LNCAP (cell line): ENCODE data around the gene ERN1.

Experiments used
- CTCF ChIP-seq: fragments of 450-650 bp; IDR thresholded peaks from 2 replicates; pipeline ENCODE4 v1.5.1; 2017; ENCODE audit warnings: mild to moderate bottlenecking

Gene ERN1

GRCh38 chr17:64107500-64108236 is 22.3 kb downstream of the ERN1 start:
- no peak for TF ChIP-seq CTCF

GRCh38 chr17:64106918-64107317 is 23.0 kb downstream of the ERN1 start:
- no peak for TF ChIP-seq CTCF

- TF ChIP-seq CTCF, result no peak
Measured at GRCh38 chr17:64103391-64104364, 26.3 kb downstream of the ERN1 start.

- TF ChIP-seq CTCF, result no peak
Measured at GRCh38 chr17:64102627-64103390, 27.1 kb downstream of the ERN1 start.

- TF ChIP-seq CTCF, result no peak
Measured at GRCh38 chr17:64099543-64099942, 30.4 kb downstream of the ERN1 start.

- no peak for TF ChIP-seq CTCF
Measured at GRCh38 chr17:64097196-64097936, 32.6 kb downstream of the ERN1 start.

- TF ChIP-seq CTCF, result no peak
Measured at GRCh38 chr17:64096037-64096436, 33.9 kb downstream of the ERN1 start.
